Fibroblast of skin of abdomen (primary cell): ENCODE results near the gene TEDC1.
"Not testable (repeated sequence)": the region's sequence is repeated elsewhere in the genome, so short reads cannot be mapped to it uniquely, and the experiment has no call there.

Experiments used
- DNase-seq: peaks from one replicate; pipeline ENCODE4 v3.0.0-alpha.2; 2013

Gene TEDC1

GRCh38 chr14:105541218-105541875, 50.3 kb downstream of the TEDC1 start:
- no peak for DNase-seq

- DNase-seq = not testable (repeated sequence)
Observed at GRCh38 chr14:105545676-105546075, 54.6 kb downstream of the TEDC1 start.

GRCh38 chr14:105546410-105546809, 55.4 kb downstream of the TEDC1 start:
- not testable (repeated sequence) for DNase-seq

GRCh38 chr14:105547072-105547471, 56.0 kb downstream of the TEDC1 start:
- not testable (repeated sequence) for DNase-seq

GRCh38 chr14:105547741-105548169, 56.7 kb downstream of the TEDC1 start:
- DNase-seq = no peak
